Left ventricle myocardium inferior (tissue), 1 donor: ENCODE measurements around the gene PNPLA3. TPM values are rescaled to one million over a fixed set of nuclear protein-coding genes. Genes with fewer than 3 reads are reported as not detected.

Source experiments
- DNase-seq: peaks from one replicate; pipeline ENCODE4 v3.0.0-alpha.2; 2020
- H3K27ac ChIP-seq: fragments of 200-600 bp; replicated peaks from 2 replicates; pipeline ENCODE4 v1.8.0; 2021
- H3K27me3 ChIP-seq: fragments of 200-600 bp; 2 replicates; pipeline ENCODE4 v1.8.0; 2021; ENCODE audit warnings: low read depth
- H3K36me3 ChIP-seq: fragments of 200-600 bp; 2 replicates; pipeline ENCODE4 v1.8.0; 2021
- H3K4me1 ChIP-seq: fragments of 200-600 bp; 2 replicates; pipeline ENCODE4 v1.8.0; 2021
- H3K4me3 ChIP-seq: fragments of 200-600 bp; 2 replicates; pipeline ENCODE4 v1.8.0; 2021; ENCODE audit warnings: mild to moderate bottlenecking, moderate library complexity
- H3K9me3 ChIP-seq: fragments of 200-600 bp; replicated peaks from 2 replicates; pipeline ENCODE4 v1.8.0; 2021
- CTCF ChIP-seq: fragments of 200-600 bp; IDR thresholded peaks from 2 replicates; pipeline ENCODE4 v1.8.0; 2021; ENCODE audit warnings: antibody characterized with exemption, mild to moderate bottlenecking, borderline replicate concordance
- intact Hi-C: fragments of 100-400 bp; cut with micrococcal nuclease; formaldehyde crosslinking; loops from one replicate; pipeline ENCODE4 v1.11.0; 2022
- total RNA-seq: library from RNA; stranded (reverse); fragmentation: NEBNext Ultra II Directional; extraction: Animal tissue kit (Norgen Biotek cat#: 25700); gene quantifications from one replicate; pipeline ENCODE4 v1.2.1, GENCODE V29; 2021
- donor health status: DM: no; HTN: yes; CAD: no; lungs with severe emphysema.

Gene PNPLA3
- total RNA-seq, 1 donor from 2014 or later, result not detected

GRCh38 chr22:43879901-43880540 lies 43.6 kb upstream of the PNPLA3 start:
- Histone ChIP-seq H3K9me3 (no peaks in the 10 kb centered on the region), H3K36me3 (no peaks in the 10 kb centered on the region), H3K27me3 (peaks cover 69% of the 10 kb centered on the region), H3K4me3 (no peak overlapping the region), H3K4me1 (no peaks in the 10 kb centered on the region), H3K27ac (no peak overlapping the region)
- no peak for DNase-seq
- TF ChIP-seq CTCF, result no peak
- intact Hi-C loops, result loop anchor here (10.0 kb wide), 1 partner anchor 65 kb away; no protein-coding TSS in a partner anchor

- no peaks in the 10 kb centered on the region for H3K36me3 ChIP-seq
- no peak for TF ChIP-seq CTCF
- intact Hi-C loops, result loop anchor here (10.0 kb wide), 1 partner anchor 64 kb away; no protein-coding TSS in a partner anchor
- H3K27ac ChIP-seq, result no peak overlapping the region
- no peaks in the 10 kb centered on the region for H3K4me1 ChIP-seq
- peaks cover 69% of the 10 kb centered on the region for H3K27me3 ChIP-seq
- H3K4me3 ChIP-seq, result no peak overlapping the region
- no peaks in the 10 kb centered on the region for H3K9me3 ChIP-seq
- DNase-seq, result no peak
Observed at GRCh38 chr22:43880541-43880991, 43.0 kb upstream of the PNPLA3 start.

- DNase-seq, result no peak
- H3K9me3 ChIP-seq, result no peaks in the 10 kb centered on the region
- no peak overlapping the region for H3K27ac ChIP-seq
- no peak overlapping the region for H3K4me3 ChIP-seq
- H3K27me3 ChIP-seq, result peaks cover 68% of the 10 kb centered on the region
- no peaks in the 10 kb centered on the region for H3K36me3 ChIP-seq
- intact Hi-C loops, result loop anchor here (10.0 kb wide), 1 partner anchor 63 kb away; no protein-coding TSS in a partner anchor
- no peak for TF ChIP-seq CTCF
- H3K4me1 ChIP-seq, result no peaks in the 10 kb centered on the region
Observed at GRCh38 chr22:43881091-43882061, 42.2 kb upstream of the PNPLA3 start.

- Histone ChIP-seq H3K9me3 (no peaks in the 10 kb centered on the region), H3K4me1 (no peaks in the 10 kb centered on the region), H3K27ac (no peak overlapping the region), H3K4me3 (no peak overlapping the region), H3K27me3 (peaks cover 68% of the 10 kb centered on the region), H3K36me3 (no peaks in the 10 kb centered on the region)
- TF ChIP-seq CTCF, result no peak
- intact Hi-C loops, result loop anchor here (10.0 kb wide), 1 partner anchor 63 kb away; no protein-coding TSS in a partner anchor
- no peak for DNase-seq
Observed at GRCh38 chr22:43882122-43882767, 41.4 kb upstream of the PNPLA3 start.

GRCh38 chr22:43883012-43883661 lies 40.5 kb upstream of the PNPLA3 start:
- peaks cover 68% of the 10 kb centered on the region for H3K27me3 ChIP-seq
- H3K4me3 ChIP-seq, result no peak overlapping the region
- H3K4me1 ChIP-seq, result no peaks in the 10 kb centered on the region
- no peaks in the 10 kb centered on the region for H3K36me3 ChIP-seq
- no peak overlapping the region for H3K27ac ChIP-seq
- no peak for DNase-seq
- H3K9me3 ChIP-seq, result no peaks in the 10 kb centered on the region
- intact Hi-C loops, result loop anchor here (10.0 kb wide), 1 partner anchor 62 kb away; no protein-coding TSS in a partner anchor
- peak; percentile 38 for TF ChIP-seq CTCF
